ENCODE results near the gene CAV1. TPM values are rescaled to one million over a fixed set of nuclear protein-coding genes. Genes with fewer than 3 reads are reported as not detected.
A peak's percentile ranks its signal among the peaks of the same experiment; 100 is the strongest.

Gene CAV1
- total RNA-seq, 2 donors from 2014 or later = 194 to 210 TPM

DNA sequence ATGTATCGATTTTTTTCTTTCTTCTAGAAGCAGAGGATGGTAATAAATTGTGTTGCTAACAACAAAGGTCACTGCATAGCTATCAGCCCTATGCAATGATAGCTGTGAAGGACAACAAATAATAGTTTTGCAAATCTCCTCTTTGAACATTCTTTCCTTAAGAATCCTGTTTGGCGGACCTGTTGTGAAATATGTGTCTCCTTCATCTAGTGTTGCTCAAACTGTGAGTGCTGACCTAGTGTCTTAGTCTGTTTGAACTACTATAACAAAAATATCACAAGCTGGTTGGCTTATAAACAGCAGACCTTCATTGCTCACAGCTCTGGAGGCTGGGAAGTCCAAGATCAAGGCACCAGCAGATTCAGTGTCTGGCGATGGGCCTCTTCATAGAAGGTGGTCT, 53.7 kb downstream of the CAV1 start:
- H3K4me1 ChIP-seq (ENCODE audit: control insufficient read depth in 1 of 2, low read depth in 2 of 2) = peaks cover 10 to 54% of the 10 kb centered on the region in 2 donors
- DNase-seq (ENCODE audit: low spot score) (no peak), ATAC-seq (ENCODE audit: insufficient number of reproducible peaks, low FRiP score, low read depth) (no peak)
- no peaks in the 10 kb centered on the region for H3K9me3 ChIP-seq
- no peak overlapping the region for H3K4me3 ChIP-seq
- H3K27ac ChIP-seq = no peak overlapping the region
- no peaks in the 10 kb centered on the region for H3K27me3 ChIP-seq (replicated peaks; ENCODE audit: insufficient read depth)
- H3K36me3 ChIP-seq = no peaks in the 10 kb centered on the region
- TF ChIP-seq, protein P1, sequence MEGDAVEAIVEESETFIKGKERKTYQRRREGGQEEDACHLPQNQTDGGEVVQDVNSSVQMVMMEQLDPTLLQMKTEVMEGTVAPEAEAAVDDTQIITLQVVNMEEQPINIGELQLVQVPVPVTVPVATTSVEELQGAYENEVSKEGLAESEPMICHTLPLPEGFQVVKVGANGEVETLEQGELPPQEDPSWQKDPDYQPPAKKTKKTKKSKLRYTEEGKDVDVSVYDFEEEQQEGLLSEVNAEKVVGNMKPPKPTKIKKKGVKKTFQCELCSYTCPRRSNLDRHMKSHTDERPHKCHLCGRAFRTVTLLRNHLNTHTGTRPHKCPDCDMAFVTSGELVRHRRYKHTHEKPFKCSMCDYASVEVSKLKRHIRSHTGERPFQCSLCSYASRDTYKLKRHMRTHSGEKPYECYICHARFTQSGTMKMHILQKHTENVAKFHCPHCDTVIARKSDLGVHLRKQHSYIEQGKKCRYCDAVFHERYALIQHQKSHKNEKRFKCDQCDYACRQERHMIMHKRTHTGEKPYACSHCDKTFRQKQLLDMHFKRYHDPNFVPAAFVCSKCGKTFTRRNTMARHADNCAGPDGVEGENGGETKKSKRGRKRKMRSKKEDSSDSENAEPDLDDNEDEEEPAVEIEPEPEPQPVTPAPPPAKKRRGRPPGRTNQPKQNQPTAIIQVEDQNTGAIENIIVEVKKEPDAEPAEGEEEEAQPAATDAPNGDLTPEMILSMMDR (IDR thresholded peaks at IDR 0.05) = no peak

DNA sequence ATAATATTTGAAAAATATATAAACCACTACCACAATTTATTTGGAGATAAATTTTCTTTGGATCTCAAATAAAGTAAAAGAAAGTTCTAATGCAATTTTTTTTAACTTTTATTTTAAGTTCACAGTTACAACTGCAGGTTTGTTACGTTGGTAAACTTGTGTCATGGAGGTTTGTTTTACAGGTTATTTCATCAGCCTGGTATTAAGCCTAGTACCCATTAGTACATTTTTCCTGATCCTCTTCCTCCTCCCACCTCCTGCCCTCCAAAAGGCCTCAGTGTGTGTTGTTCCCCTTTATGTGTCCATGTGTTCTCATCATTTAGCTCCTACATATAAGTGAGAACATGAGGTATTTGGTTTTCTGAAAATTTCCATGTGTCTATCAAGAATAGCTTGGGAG, 54.5 kb downstream of the CAV1 start:
- Histone ChIP-seq H3K36me3 (no peaks in the 10 kb centered on the region), H3K9me3 (no peaks in the 10 kb centered on the region), H3K27me3 (replicated peaks; ENCODE audit: insufficient read depth) (no peaks in the 10 kb centered on the region), H3K4me1 (ENCODE audit: control insufficient read depth in 1 of 2, low read depth in 2 of 2) (peaks cover 10 to 54% of the 10 kb centered on the region in 2 donors), H3K4me3 (no peak overlapping the region), H3K27ac (no peak overlapping the region)
- TF ChIP-seq, protein P1 (IDR thresholded peaks at IDR 0.05) = no peak
- no peak for ATAC-seq (ENCODE audit: insufficient number of reproducible peaks, low FRiP score, low read depth)
- no peak for DNase-seq (ENCODE audit: low spot score)

DNA sequence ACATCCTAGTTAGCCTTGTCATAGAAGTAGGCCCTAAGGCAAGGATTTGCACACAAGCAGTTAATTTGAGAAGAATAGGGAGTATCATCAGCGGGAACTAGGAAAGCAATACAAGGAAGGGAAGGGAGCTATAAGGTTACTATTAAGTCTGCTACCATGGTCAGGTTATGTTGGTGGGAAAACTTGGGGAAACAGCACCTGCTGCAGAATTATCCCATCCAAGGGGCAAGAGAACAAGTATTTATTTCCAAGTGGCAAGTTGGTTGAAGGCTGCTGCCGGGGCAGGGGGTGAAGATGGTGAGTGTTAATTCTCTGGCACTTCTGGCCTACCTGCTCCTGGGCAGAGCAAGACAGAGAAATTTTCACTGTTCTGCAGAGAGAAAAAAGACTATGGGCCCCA, 55.0 kb downstream of the CAV1 start:
- H3K36me3 ChIP-seq = no peaks in the 10 kb centered on the region
- H3K27ac ChIP-seq = no peak overlapping the region
- DNase-seq (ENCODE audit: low spot score) (no peak), ATAC-seq (ENCODE audit: insufficient number of reproducible peaks, low FRiP score, low read depth) (no peak)
- peaks cover 10 to 58% of the 10 kb centered on the region in 2 donors for H3K4me1 ChIP-seq (ENCODE audit: control insufficient read depth in 1 of 2, low read depth in 2 of 2)
- TF ChIP-seq, protein P1 (IDR thresholded peaks at IDR 0.05) = no peak
- no peak overlapping the region for H3K4me3 ChIP-seq
- H3K9me3 ChIP-seq = no peaks in the 10 kb centered on the region
- no peaks in the 10 kb centered on the region for H3K27me3 ChIP-seq (replicated peaks; ENCODE audit: insufficient read depth)

DNA sequence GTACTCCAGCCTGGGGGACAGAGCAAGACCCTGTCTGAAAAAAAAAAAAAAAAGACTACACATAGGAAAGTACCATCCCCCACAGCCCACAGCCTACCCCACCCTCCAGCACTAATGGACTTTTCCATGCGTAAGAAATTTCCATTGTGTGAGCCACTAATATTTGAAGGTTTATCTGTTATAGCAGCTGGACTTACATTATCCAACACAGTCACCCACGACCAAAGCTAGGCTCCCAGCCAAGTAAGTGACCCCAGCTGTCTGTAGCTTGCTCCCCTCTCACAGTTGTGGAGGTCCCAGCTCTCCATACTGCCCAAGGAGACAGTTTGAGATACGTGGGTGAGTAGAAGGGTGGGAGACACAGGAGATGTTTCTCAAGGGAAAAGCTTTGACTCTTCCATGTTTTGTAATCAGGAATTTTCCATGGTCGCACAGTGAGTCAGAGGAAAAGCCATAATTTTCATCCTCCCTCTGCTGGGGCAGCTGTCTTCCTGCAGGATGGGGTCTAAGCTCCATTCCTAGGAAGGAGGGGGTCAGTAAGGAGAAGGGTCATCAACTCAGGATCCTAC, 57.4 kb downstream of the CAV1 start:
- Histone ChIP-seq H3K4me1 (ENCODE audit: control insufficient read depth in 1 of 2, low read depth in 2 of 2) (peaks cover 5 to 44% of the 10 kb centered on the region in 2 donors), H3K4me3 (no peak overlapping the region), H3K36me3 (no peaks in the 10 kb centered on the region), H3K9me3 (no peaks in the 10 kb centered on the region), H3K27ac (peak overlapping the region; percentile 70 to 75), H3K27me3 (replicated peaks; ENCODE audit: insufficient read depth) (no peaks in the 10 kb centered on the region)
- TF ChIP-seq, protein P1 (IDR thresholded peaks at IDR 0.05) = no peak
- ATAC-seq (ENCODE audit: insufficient number of reproducible peaks, low FRiP score, low read depth) (no peak), DNase-seq (ENCODE audit: low spot score) (no peak)

- H3K9me3 ChIP-seq = no peaks in the 10 kb centered on the region
- peaks cover 0 to 38% of the 10 kb centered on the region in 2 donors for H3K4me1 ChIP-seq (ENCODE audit: control insufficient read depth in 1 of 2, low read depth in 2 of 2)
- no peaks in the 10 kb centered on the region for H3K36me3 ChIP-seq
- DNase-seq (ENCODE audit: low spot score) (no peak), ATAC-seq (ENCODE audit: insufficient number of reproducible peaks, low FRiP score, low read depth) (peak; percentile 80)
- peak overlapping the region; percentile 70 to 75 for H3K27ac ChIP-seq
- no peaks in the 10 kb centered on the region for H3K27me3 ChIP-seq (replicated peaks; ENCODE audit: insufficient read depth)
- peak overlapping the region; percentile 42 for H3K4me3 ChIP-seq
- TF ChIP-seq, protein P1 (IDR thresholded peaks at IDR 0.05) = no peak
Measured at GRCh38 chr7:116582806-116583444, 58.1 kb downstream of the CAV1 start.

All from thoracic aorta (tissue), 2 donors.